RWPE2 (cell line): ENCODE data around the gene HOXD12.

Experiments used
- ATAC-seq: fragments of 200-7000 bp; cut with Tn5 transposase; 3 replicates; pipeline ENCODE4 v1.9.1; 2021; ENCODE audit warnings: low read depth
- DNase-seq: peaks from one replicate; pipeline ENCODE4 v3.0.0-alpha.2; 2020; ENCODE audit warnings: low spot score
- H3K27ac ChIP-seq: fragments of 450-650 bp; 2 replicates; pipeline ENCODE4 v1.5.1; 2017; ENCODE audit warnings: mild to moderate bottlenecking; ENCODE audit not compliant: poor library complexity, severe bottlenecking
- H3K27me3 ChIP-seq: fragments of 250-450 bp; sonication (Bioruptor Pico); 2 replicates; pipeline ENCODE4 v1.5.1; 2021; ENCODE audit warnings: mild to moderate bottlenecking, moderate library complexity; ENCODE audit not compliant: insufficient read depth, poor library complexity, severe bottlenecking
- H3K36me3 ChIP-seq: fragments of 250-450 bp; sonication (Bioruptor Pico); 2 replicates; pipeline ENCODE4 v1.5.1; 2020; ENCODE audit warnings: low read depth, mild to moderate bottlenecking, moderate library complexity
- H3K4me1 ChIP-seq: fragments of 250-450 bp; sonication (Bioruptor Pico); 2 replicates; pipeline ENCODE4 v1.5.1; 2021; ENCODE audit warnings: mild to moderate bottlenecking, moderate library complexity; ENCODE audit not compliant: insufficient read depth, poor library complexity, severe bottlenecking
- H3K4me3 ChIP-seq: fragments of 250-450 bp; sonication (Bioruptor Pico); 2 replicates; pipeline ENCODE4 v1.5.1; 2021; ENCODE audit warnings: mild to moderate bottlenecking, moderate library complexity; ENCODE audit not compliant: severe bottlenecking
- H3K9me3 ChIP-seq: fragments of 250-450 bp; sonication (Bioruptor Pico); 2 replicates; pipeline ENCODE4 v1.5.1; 2021; ENCODE audit warnings: mild to moderate bottlenecking, moderate library complexity; ENCODE audit not compliant: severe bottlenecking
- CTCF ChIP-seq: fragments of 450-650 bp; IDR thresholded peaks from one replicate; pipeline ENCODE4 v1.5.1; 2017; ENCODE audit warnings: mild to moderate bottlenecking, moderate library complexity; ENCODE audit not compliant: poor library complexity, severe bottlenecking

The HOXD12 gene

GRCh38 chr2:176072951-176073904 is 26.4 kb upstream of the HOXD12 start:
- no peak for TF ChIP-seq CTCF
- H3K4me1 ChIP-seq = no peaks in the 10 kb centered on the region
- no peak for ATAC-seq
- no peak for DNase-seq
- H3K27me3 ChIP-seq = peaks cover 39% of the 10 kb centered on the region
- H3K9me3 ChIP-seq = no peaks in the 10 kb centered on the region
- no peaks in the 10 kb centered on the region for H3K36me3 ChIP-seq
- H3K4me3 ChIP-seq = no peak overlapping the region
- no peak overlapping the region for H3K27ac ChIP-seq

- TF ChIP-seq CTCF = no peak
- no peak for DNase-seq
- Histone ChIP-seq H3K27ac (no peak overlapping the region), H3K36me3 (no peaks in the 10 kb centered on the region), H3K4me1 (no peaks in the 10 kb centered on the region), H3K27me3 (peaks cover 56% of the 10 kb centered on the region), H3K4me3 (no peak overlapping the region), H3K9me3 (no peaks in the 10 kb centered on the region)
- ATAC-seq = no peak
These were observed 24.6 kb upstream of the HOXD12 start for GRCh38 chr2:176074919-176075425.

GRCh38 chr2:176075481-176075880 is 24.1 kb upstream of the HOXD12 start:
- TF ChIP-seq CTCF = no peak
- ATAC-seq (no peak), DNase-seq (no peak)
- H3K4me3 ChIP-seq = no peak overlapping the region
- no peaks in the 10 kb centered on the region for H3K9me3 ChIP-seq
- H3K27me3 ChIP-seq = peaks cover 57% of the 10 kb centered on the region
- H3K27ac ChIP-seq = no peak overlapping the region
- H3K4me1 ChIP-seq = no peaks in the 10 kb centered on the region
- no peaks in the 10 kb centered on the region for H3K36me3 ChIP-seq

- H3K27ac ChIP-seq = no peak overlapping the region
- no peak for TF ChIP-seq CTCF
- no peak for DNase-seq
- H3K4me1 ChIP-seq = no peaks in the 10 kb centered on the region
- no peak overlapping the region for H3K4me3 ChIP-seq
- H3K9me3 ChIP-seq = no peaks in the 10 kb centered on the region
- peaks cover 63% of the 10 kb centered on the region for H3K27me3 ChIP-seq
- no peaks in the 10 kb centered on the region for H3K36me3 ChIP-seq
- no peak for ATAC-seq
These were observed 23.5 kb upstream of the HOXD12 start for GRCh38 chr2:176076063-176076462.

GRCh38 chr2:176076796-176077195 is 22.8 kb upstream of the HOXD12 start:
- Histone ChIP-seq H3K4me3 (no peak overlapping the region), H3K27me3 (peaks cover 70% of the 10 kb centered on the region), H3K9me3 (no peaks in the 10 kb centered on the region), H3K4me1 (no peaks in the 10 kb centered on the region), H3K27ac (no peak overlapping the region), H3K36me3 (no peaks in the 10 kb centered on the region)
- DNase-seq (no peak), ATAC-seq (no peak)
- TF ChIP-seq CTCF = no peak
